Mesodermal cell (in vitro differentiated cells): ENCODE measurements around the gene SPATA6L.

Experiments
- H3K27ac ChIP-seq: 2 replicates; pipeline ENCODE4 v1.7.0; 2013; ENCODE audit warnings: mild to moderate bottlenecking, low read depth, low read length, moderate library complexity; ENCODE audit not compliant: severe bottlenecking
- H3K36me3 ChIP-seq: 2 replicates; pipeline ENCODE4 v1.7.1; 2013; ENCODE audit warnings: mild to moderate bottlenecking, low read length, moderate library complexity; ENCODE audit not compliant: control insufficient read depth, insufficient read depth
- H3K4me1 ChIP-seq: one replicate; pipeline ENCODE4 v1.7.1; 2013; ENCODE audit warnings: mild to moderate bottlenecking, low read length; ENCODE audit not compliant: insufficient read depth, control insufficient read depth, poor library complexity, severe bottlenecking
- H3K4me3 ChIP-seq: 2 replicates; pipeline ENCODE4 v1.7.0; 2013; ENCODE audit warnings: low read length, control low read depth, mild to moderate bottlenecking; ENCODE audit not compliant: insufficient read depth, poor library complexity, severe bottlenecking; ENCODE audit errors: extremely low read depth
- H3K9me3 ChIP-seq: 2 replicates; pipeline ENCODE4 v1.7.1; 2013; ENCODE audit warnings: mild to moderate bottlenecking, low read length, moderate library complexity; ENCODE audit not compliant: control insufficient read depth
- WGBS, 2 experiments: methylation state at CpG; one replicate each; pipeline ENCODE4 v1.1.5; 2013; ENCODE audit warnings: missing lambda C conversion rate in 2 of 2; ENCODE audit not compliant: insufficient coverage in 2 of 2; 5-methylcytosine and 5-hydroxymethylcytosine counted together

SPATA6L gene

DNA sequence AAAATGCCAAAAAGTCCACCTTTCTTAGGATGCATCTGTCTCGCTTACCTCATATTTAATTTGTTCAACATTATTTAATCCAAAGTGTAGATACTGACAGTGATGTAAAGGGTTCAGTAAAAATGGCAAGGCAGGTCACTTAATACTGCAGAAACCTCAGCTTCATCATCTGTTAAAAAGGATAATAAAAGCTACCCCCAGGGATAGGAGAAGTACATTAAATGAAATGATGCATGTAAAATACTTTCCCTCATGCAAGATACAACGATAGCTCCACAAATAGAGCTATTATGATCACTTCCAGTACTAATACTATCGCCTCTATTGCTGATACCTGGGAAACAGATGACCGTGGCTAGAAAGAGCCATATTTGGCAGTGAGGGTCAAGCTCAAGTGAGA lies 93.1 kb downstream of the SPATA6L start:
- no peaks in the 10 kb centered on the region for H3K4me1 ChIP-seq
- H3K27ac ChIP-seq = no peak overlapping the region
- H3K9me3 ChIP-seq = no peaks in the 10 kb centered on the region
- H3K36me3 ChIP-seq = no peaks in the 10 kb centered on the region
- no peak overlapping the region for H3K4me3 ChIP-seq
- 94 to 100% methylated on average over 1 to 2 of the region's 4 CpGs for WGBS, 2 experiments

DNA sequence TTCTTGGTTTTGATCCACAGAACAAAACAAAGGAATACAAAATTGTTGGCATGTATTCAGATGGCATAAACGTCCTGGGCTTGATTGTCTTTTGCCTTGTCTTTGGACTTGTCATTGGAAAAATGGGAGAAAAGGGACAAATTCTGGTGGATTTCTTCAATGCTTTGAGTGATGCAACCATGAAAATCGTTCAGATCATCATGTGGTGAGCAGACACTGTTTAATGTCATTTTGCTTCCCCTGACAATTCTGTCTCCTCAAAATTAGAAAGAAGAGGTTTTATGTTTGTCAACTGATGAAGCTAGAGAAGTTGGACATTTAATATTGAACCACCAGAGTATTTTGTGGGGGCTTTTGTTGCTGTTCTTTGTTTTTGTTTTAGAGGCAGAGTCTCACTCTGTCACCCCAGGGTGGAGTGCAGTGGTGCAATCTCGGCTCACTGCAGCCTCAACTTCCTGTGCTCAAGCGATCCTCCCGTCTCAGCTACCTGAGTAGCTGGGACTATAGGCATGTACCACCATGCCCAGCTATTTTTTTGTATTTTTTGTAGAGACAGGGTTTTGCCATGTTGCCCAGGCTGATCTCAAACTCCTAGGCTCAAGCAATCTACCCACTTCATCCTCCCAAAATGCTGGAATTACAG lies 94.0 kb downstream of the SPATA6L start:
- Histone ChIP-seq H3K9me3 (no peaks in the 10 kb centered on the region), H3K27ac (no peak overlapping the region), H3K36me3 (no peaks in the 10 kb centered on the region), H3K4me1 (no peaks in the 10 kb centered on the region), H3K4me3 (no peak overlapping the region)
- 91 to 92% methylated on average over 4 to 5 of the region's 5 CpGs for WGBS, 2 experiments

DNA sequence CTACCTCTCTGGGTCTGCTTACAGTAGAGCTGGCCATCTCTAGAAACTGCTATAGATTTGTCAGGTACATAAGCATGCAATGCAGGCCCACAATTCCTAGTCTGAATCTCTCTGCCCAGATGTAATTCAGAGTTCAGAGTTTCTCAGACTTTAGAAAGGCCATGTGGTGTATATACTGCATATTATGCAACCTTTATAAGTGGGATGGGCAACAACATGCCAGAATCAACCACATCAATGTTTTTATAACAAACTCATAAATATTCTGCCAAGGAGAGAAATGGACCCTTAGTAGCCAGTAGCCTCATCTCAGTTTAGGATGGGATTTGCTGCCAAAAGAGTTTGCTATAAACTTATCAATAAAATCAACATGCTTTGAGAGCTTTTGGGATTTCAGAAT lies 97.2 kb downstream of the SPATA6L start:
- H3K27ac ChIP-seq = no peak overlapping the region
- no peaks in the 10 kb centered on the region for H3K36me3 ChIP-seq
- no peak overlapping the region for H3K4me3 ChIP-seq
- H3K4me1 ChIP-seq = no peaks in the 10 kb centered on the region
- H3K9me3 ChIP-seq = no peaks in the 10 kb centered on the region

DNA sequence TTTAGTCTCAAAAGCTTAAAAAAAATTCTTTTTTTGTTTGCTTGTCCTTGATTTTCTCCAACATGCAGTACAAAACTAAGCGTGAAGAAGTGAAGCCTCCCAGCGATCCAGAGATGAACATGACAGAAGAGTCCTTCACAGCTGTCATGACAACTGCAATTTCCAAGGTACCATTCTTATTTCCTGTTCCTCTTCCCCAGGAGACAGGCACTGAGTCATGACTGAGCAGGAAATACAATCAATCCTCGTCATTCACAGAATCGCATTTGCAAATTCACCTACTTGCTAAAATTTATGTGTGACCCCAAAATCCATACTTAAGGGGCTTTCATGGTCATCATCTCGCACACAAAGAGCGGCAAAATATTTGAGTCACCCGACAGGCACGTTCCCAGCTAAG lies 98.7 kb downstream of the SPATA6L start:
- Histone ChIP-seq H3K27ac (no peak overlapping the region), H3K4me3 (no peak overlapping the region), H3K4me1 (no peaks in the 10 kb centered on the region), H3K36me3 (no peaks in the 10 kb centered on the region), H3K9me3 (no peaks in the 10 kb centered on the region)
- 87 to 97% methylated on average over 8 of the region's 8 CpGs for WGBS, 2 experiments

DNA sequence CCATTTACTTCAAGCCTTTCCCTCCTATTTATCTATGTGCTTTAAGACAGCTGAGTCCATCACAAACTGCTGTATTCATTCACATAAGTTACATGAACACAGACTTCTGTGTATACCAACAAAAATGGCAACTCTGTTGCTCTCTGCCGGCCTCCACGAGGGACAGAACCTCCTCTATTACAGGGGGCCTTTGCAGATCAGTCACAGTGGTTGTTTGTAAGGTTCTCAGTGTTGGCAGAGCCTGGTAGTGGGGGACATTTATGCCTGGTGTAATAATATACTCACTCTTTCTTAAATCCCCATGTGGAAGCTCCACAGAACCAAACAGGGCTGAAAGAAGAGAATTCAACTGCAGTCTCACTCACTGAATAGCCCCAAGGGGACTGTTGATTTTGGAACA lies 99.5 kb downstream of the SPATA6L start:
- H3K36me3 ChIP-seq = no peaks in the 10 kb centered on the region
- H3K9me3 ChIP-seq = no peaks in the 10 kb centered on the region
- no peaks in the 10 kb centered on the region for H3K4me1 ChIP-seq
- WGBS, 2 experiments = no CpG with 5 or more reads among the region's 2 CpGs
- H3K27ac ChIP-seq = no peak overlapping the region
- H3K4me3 ChIP-seq = no peak overlapping the region

DNA sequence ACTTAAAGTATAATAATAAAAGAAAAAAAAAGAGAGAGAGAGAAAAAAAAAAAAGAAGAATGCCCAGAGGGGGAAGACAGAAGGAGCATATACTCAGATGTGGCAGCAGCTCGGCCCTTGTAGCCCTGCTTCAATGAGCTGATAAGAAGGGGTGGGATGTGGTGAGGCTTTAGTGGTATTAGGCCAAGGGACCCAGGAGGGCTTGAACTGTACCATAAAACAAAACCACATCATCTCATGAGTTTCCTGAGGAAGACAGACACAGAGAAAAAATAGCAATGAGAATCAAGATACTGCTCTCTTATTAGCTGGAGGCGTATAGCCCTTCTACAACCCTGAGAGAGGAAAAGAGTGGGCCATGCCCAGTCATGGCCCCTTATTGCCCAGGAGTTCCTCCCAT lies 103.2 kb downstream of the SPATA6L start:
- 89% methylated on average over 1 of the region's 2 CpGs; no CpG with 5 or more reads in 1 of the 2 experiments for WGBS, 2 experiments

DNA sequence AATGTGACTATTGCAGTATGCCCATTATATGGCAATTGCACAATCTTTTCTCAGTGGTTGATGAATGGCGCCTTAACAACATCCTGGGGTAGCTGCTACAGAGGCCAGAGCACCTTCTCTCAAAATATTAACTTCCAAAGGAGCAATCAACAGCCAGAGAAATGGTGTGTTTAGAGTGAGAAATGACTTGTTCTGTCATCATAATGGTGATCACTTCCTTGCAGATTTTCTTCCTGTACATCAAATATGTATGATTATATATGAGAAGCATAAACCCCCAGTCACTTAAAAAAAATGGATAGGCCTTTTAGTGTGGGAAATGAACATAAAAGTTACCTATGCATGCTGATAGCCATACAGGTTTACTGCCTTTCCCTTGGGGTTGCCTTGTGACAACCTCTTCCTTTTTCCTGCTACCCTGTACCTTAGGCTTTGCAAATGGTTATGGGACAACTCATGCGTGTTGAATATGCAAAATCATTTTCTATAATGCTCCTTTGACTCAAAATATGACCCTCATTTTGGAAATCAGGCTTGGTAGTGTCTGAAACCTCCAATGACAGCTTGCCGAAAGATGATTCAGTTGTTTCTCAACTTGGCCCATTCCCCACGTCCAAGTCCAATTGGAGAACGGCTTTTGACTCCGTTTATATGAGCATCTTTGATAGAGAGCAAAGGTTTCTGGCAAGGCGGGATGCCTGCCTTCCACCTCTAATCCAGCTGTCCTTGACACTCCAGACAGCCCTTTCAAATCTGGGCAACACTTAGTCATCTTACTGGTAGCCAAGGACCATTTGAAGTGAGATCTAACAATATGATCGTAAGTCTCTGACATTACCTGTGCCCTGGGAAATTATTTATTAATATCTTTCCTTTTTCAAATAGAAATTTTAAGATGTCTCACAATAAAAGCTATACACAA lies 106.8 kb downstream of the SPATA6L start:
- no peaks in the 10 kb centered on the region for H3K36me3 ChIP-seq
- H3K27ac ChIP-seq = no peak overlapping the region
- 69% methylated on average over 5 to 6 of the region's 8 CpGs for WGBS, 2 experiments
- H3K4me3 ChIP-seq = no peak overlapping the region
- H3K9me3 ChIP-seq = no peaks in the 10 kb centered on the region
- H3K4me1 ChIP-seq = peaks cover 4% of the 10 kb centered on the region

More for the DNA sequence above, 103.2 kb downstream of the SPATA6L start:
- no peak overlapping the region for H3K27ac ChIP-seq
- H3K4me3 ChIP-seq = no peak overlapping the region
- H3K9me3 ChIP-seq = no peaks in the 10 kb centered on the region
- no peaks in the 10 kb centered on the region for H3K4me1 ChIP-seq
- H3K36me3 ChIP-seq = no peaks in the 10 kb centered on the region

DNA sequence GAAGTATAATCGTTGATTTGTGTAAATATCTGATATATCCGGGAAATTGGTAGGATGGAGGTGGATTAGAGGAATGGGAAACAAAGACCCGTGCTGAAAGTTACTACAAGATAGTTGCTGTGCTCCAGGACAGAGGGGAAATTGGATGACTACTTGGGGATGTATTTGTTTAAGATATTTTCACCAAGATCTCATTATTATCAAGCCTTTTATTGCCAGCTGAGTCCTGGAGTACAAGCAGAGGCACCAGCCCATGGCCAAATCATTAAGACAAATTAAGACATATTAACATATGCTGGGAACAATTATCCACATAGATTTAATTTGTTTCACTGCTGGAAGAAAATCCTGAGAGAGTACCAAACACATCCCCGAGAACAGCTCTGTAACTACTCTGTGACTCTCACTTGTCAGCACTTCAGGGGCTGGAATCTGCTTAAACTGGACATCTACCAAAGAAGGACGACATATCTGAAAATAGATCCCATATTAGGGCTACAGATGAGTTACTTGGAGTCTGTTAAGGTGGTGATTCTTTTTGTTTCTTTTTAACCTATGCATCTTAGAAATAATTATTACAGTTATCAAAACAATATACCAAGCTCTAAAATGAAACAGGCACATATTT lies 107.8 kb downstream of the SPATA6L start:
- Histone ChIP-seq H3K9me3 (no peaks in the 10 kb centered on the region), H3K27ac (no peak overlapping the region), H3K36me3 (no peaks in the 10 kb centered on the region), H3K4me1 (peaks cover 4% of the 10 kb centered on the region), H3K4me3 (no peak overlapping the region)
- 92 to 100% methylated on average over 2 to 3 of the region's 5 CpGs for WGBS, 2 experiments

DNA sequence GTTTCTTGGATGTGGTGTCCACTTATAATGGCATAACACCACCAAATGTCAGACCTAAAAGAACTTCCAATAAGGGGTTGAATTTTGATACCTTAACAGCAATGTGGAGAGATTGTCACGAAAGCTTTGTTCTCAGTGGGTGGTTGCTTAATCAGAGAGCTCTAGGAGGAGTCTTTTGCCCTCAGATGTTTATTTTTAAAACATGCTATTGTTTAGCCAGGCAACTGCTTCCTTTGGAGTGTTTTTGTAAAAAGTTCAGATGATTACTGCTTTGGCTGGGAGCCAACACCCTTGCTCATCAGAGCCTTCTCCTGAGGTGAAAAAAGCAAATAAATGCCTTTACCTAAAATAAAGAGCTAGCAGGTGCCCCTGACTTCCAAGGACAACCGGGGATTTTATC lies 111.0 kb downstream of the SPATA6L start:
- 55 to 85% methylated on average over 1 to 2 of the region's 2 CpGs for WGBS, 2 experiments
- peaks cover 7% of the 10 kb centered on the region for H3K4me1 ChIP-seq
- no peak overlapping the region for H3K4me3 ChIP-seq
- no peaks in the 10 kb centered on the region for H3K9me3 ChIP-seq
- no peak overlapping the region for H3K27ac ChIP-seq
- H3K36me3 ChIP-seq = no peaks in the 10 kb centered on the region

DNA sequence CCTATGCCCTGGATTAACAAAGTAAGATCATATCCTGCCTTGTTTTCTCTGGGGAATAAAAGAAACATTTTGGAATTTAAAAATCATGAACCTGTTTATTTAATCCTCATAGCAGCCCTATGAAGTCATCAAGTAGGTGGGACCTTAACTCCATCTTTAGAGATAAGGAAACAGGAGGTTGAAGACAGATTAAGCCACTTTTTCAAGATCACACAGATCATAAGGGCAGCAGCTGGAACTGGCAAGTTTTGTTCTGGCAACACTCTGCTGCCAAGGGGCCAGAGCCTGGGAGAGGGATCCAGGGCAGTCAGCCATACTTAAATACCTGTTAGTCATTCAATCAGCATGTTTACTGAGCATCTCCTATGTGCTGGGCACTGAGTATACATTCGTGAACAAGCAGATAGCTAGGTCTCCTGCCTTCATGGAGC lies 112.3 kb downstream of the SPATA6L start:
- H3K4me3 ChIP-seq = no peak overlapping the region
- H3K9me3 ChIP-seq = no peaks in the 10 kb centered on the region
- 100% methylated on average over 1 of the region's 1 CpG; no CpG with 5 or more reads in 1 of the 2 experiments for WGBS, 2 experiments
- H3K4me1 ChIP-seq = peaks cover 19% of the 10 kb centered on the region
- H3K27ac ChIP-seq = no peak overlapping the region
- H3K36me3 ChIP-seq = no peaks in the 10 kb centered on the region
